Neural crest cell (in vitro differentiated cells): ENCODE measurements around the gene GPR179. TPM values are rescaled to one million over a fixed set of nuclear protein-coding genes. Genes with fewer than 3 reads are reported as not detected.

Experiments
- total RNA-seq: library from RNA; stranded (reverse); gene quantifications from 2 replicates; pipeline ENCODE4 v1.2.1, GENCODE V29; 2021

Gene GPR179
- total RNA-seq, 1 donor from 2014 or later: 0.07 TPM

Other genes with a start within 250 kb of the GPR179 start
- gene TBC1D3E, start 216.0 kb downstream of the GPR179 start, total RNA-seq: not detected in 2 replicates
- gene TBC1D3, start 151.4 kb downstream of the GPR179 start, total RNA-seq: not detected in 2 replicates
- 45.5 and 47.5 TPM in 2 replicates for gene MRPL45, start 46.8 kb downstream of the GPR179 start, total RNA-seq
- gene SOCS7, start 7.9 kb upstream of the GPR179 start, total RNA-seq: 35.3 and 37.9 TPM in 2 replicates
- gene ARHGAP23, start 84.5 kb upstream of the GPR179 start, total RNA-seq: 25.7 and 30.0 TPM in 2 replicates